Measurements from ENCODE around the gene SRXN1. TPM values are rescaled to one million over a fixed set of nuclear protein-coding genes. Genes with fewer than 3 reads are reported as not detected.

Gene SRXN1
- total and polyA plus RNA-seq, 9 of the 15 experiments (the other 6 are each of a cell fraction or from before 2014, with no cell fraction given) = 6.8 to 36.4 (median 21.6) TPM

- TF ChIP-seq MLLT1 (IDR thresholded peaks at IDR 0.05) (peak in 1 of 2 experiments; percentile 50; a peak in 1 of 4 replicates), ZMIZ1 (IDR thresholded peaks at IDR 0.05; ENCODE audit: low read depth in 2 of 2, low read length in 2 of 2) (peak in 1 of 2 experiments; percentile 33; a peak in 1 of 4 replicates), RBFOX2 (IDR thresholded peaks at IDR 0.05; ENCODE audit: low read depth, low read length) (no peak), CHD4 (IDR thresholded peaks at IDR 0.05; ENCODE audit: insufficient read depth, insufficient replicate concordance, low read depth, low read length, poor library complexity, severe bottlenecking) (no peak), ZNF780A (CRISPR knock-in tag; IDR thresholded peaks at IDR 0.05) (no peak), KAT8 (IDR thresholded peaks at IDR 0.05; ENCODE audit: low read depth) (no peak), MAX (CRISPR knock-in tag; IDR thresholded peaks at IDR 0.05) (no peak)
These were observed 34.6 kb upstream of the SRXN1 start (continued) for GRCh38 chr20:687468-688203.

All from K562 (cell line).